Neuron (in vitro differentiated cells): ENCODE data around the gene ATAD3B.
"Not testable (repeated sequence)": the region's sequence is repeated elsewhere in the genome, so short reads cannot be mapped to it uniquely, and the experiment has no call there.

ENCODE experiments used
- H2AFZ ChIP-seq: one replicate; pipeline ENCODE4 v1.6.1; 2013; ENCODE audit warnings: low read depth, mild to moderate bottlenecking, inconsistent platforms, low read length, moderate library complexity
- H3K27me3 ChIP-seq: one replicate; pipeline ENCODE4 v1.6.1; 2013; ENCODE audit warnings: low read length; ENCODE audit not compliant: insufficient read depth
- H3K36me3 ChIP-seq: one replicate; pipeline ENCODE4 v1.6.1; 2013; ENCODE audit warnings: low read length; ENCODE audit not compliant: insufficient read depth
- H3K4me1 ChIP-seq: one replicate; pipeline ENCODE4 v1.6.1; 2013; ENCODE audit warnings: low read length; ENCODE audit not compliant: insufficient read depth
- H3K4me3 ChIP-seq: 2 replicates; pipeline ENCODE4 v1.5.1; 2013; ENCODE audit warnings: mild to moderate bottlenecking, low read length, moderate library complexity
- H3K9me3 ChIP-seq: one replicate; pipeline ENCODE4 v1.6.1; 2013; ENCODE audit warnings: low read length

The ATAD3B gene

DNA sequence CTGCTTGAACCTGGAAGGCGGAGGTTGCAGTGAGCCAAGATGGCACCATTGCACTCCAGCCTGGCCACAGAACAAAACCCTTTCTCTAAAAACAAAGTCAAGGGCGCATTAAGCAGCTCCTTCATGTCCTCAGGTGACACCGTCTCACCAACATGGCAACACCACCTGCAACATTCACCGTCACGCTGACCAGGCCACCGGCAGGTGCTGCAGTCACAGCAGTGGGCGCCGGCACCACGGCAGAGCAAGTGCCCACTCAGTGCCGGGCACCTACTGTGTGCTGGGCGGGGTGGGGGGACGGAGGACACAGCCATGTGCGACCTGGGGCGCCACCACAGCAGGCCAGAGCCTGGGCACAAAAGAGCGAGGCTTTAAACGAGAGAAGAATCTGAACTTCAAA lies 12.1 kb downstream of the ATAD3B start:
- Histone ChIP-seq H2AFZ (no peak overlapping the region), H3K36me3 (peaks cover 52% of the 10 kb centered on the region), H3K4me3 (no peak overlapping the region), H3K4me1 (no peaks in the 10 kb centered on the region), H3K9me3 (no peaks in the 10 kb centered on the region), H3K27me3 (no peaks in the 10 kb centered on the region)

DNA sequence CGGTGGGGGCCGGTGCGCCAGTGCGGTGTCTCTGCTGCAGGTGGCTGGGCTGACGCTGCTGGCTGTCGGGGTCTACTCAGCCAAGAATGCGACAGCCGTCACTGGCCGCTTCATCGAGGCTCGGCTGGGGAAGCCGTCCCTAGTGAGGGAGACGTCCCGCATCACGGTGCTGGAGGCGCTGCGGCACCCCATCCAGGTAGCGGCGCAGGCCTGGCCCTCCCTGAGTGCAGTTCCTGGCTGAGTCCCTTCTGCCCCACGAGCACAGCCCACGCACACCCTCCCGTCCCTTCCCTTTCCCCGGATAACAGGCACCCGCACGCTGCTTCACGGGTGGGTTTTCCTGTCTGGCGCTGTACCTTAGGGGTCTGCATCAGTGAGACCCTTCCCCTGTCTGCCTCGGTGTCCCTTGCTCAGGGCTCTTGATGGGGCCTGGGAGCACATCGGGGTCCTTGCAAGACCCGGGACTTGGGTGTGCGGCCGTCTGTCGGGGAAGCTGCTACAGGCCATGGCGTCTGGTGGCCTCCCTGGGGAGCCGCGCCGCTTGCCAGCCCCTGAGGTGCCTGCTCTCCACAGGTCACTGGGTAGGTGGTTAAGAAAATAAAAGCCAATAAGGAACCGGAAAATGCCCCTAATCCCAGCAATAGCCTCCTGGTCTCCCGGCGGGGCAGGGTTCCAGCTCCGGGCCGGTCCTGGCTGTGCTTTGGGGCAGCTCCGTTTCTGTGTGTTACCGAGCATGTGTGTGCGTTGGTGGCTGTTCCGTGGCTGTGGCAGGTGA lies 13.6 kb downstream of the ATAD3B start:
- peaks cover 48% of the 10 kb centered on the region for H3K36me3 ChIP-seq
- H3K4me3 ChIP-seq, H3K27me3 ChIP-seq, H3K9me3 ChIP-seq, H3K4me1 ChIP-seq, H2AFZ ChIP-seq: not testable (repeated sequence)

GRCh38 chr1:1485755-1486317 lies 14.3 kb downstream of the ATAD3B start:
- H3K27me3 ChIP-seq, H3K4me3 ChIP-seq, H3K9me3 ChIP-seq, H2AFZ ChIP-seq, H3K4me1 ChIP-seq: not testable (repeated sequence)
- peaks cover 54% of the 10 kb centered on the region for H3K36me3 ChIP-seq

- Histone ChIP-seq H2AFZ (no peak overlapping the region), H3K27me3 (no peaks in the 10 kb centered on the region), H3K4me3 (no peak overlapping the region), H3K4me1 (no peaks in the 10 kb centered on the region), H3K9me3 (peaks cover 17% of the 10 kb centered on the region), H3K36me3 (peaks cover 60% of the 10 kb centered on the region)
Observed at GRCh38 chr1:1487701-1488100, 16.1 kb downstream of the ATAD3B start.

DNA sequence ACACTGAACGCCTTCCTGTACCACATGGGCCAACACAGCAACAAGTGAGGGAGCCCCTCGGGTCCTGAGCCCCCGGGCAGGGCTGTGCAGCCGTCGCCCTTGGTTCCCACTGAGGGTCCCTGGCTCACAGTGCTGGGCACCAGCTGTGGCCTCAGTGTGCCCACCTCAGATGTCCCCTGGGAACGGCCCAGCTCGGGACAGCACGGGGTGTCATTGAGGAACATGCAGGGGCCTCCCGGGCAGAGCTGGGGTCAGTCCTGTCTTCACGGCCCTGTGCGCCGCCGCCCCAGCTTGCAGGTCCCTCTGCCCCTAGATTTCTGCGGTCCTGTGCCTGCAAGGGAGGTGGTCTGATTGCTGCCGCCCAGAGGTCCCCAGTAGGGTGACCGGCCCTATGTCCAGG lies 17.7 kb downstream of the ATAD3B start:
- Histone ChIP-seq H2AFZ (no peak overlapping the region), H3K4me1 (no peaks in the 10 kb centered on the region), H3K27me3 (no peaks in the 10 kb centered on the region), H3K4me3 (no peak overlapping the region), H3K9me3 (peaks cover 20% of the 10 kb centered on the region), H3K36me3 (peaks cover 54% of the 10 kb centered on the region)

DNA sequence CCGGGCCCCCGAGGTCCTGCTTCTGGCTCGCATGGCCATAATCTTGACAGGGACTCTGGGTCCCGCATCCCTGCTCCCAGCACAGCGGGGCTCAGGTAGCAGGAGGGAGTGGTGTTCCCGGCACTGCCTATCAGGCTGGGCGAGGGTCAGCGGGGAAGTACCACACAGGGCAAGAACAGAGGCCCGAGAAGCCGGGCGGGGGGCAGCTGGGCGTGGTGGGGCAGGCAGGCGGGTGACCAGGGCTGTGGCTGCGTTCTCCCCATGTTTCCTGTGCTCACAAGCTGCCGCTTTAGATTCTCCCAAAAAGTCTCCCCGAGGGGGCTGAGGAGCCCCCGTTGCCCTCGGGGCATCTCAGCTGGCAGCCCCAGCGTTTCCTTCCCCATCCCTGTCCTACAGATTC lies 18.3 kb downstream of the ATAD3B start:
- Histone ChIP-seq H3K4me1 (no peaks in the 10 kb centered on the region), H3K9me3 (peaks cover 20% of the 10 kb centered on the region), H3K4me3 (no peak overlapping the region), H2AFZ (no peak overlapping the region), H3K36me3 (peaks cover 50% of the 10 kb centered on the region), H3K27me3 (no peaks in the 10 kb centered on the region)

- Histone ChIP-seq H3K9me3 (peaks cover 20% of the 10 kb centered on the region), H3K4me3 (no peak overlapping the region), H3K27me3 (no peaks in the 10 kb centered on the region), H2AFZ (no peak overlapping the region), H3K4me1 (no peaks in the 10 kb centered on the region), H3K36me3 (peaks cover 56% of the 10 kb centered on the region)
Observed at GRCh38 chr1:1490633-1491230, 19.2 kb downstream of the ATAD3B start.

DNA sequence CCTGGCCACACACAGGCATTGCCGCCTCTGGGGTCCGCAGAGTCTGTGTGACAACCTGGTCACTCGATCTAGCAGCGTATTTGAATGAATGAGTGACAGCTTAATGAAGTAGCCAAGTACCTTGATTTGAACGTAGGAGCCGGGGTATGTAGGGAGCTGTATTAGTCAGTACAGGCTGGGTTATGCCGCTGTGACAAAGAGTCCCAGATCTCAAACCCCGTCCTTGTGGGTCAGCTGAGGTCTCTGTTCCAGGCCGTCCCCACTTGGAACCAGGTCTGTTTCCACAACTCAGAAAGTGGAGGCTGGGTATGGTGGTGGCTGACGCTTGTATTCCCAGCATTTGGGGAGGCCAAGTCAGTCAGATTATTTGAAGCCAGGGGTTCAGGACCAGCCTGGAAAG lies 20.0 kb downstream of the ATAD3B start:
- H2AFZ ChIP-seq: no peak overlapping the region
- no peaks in the 10 kb centered on the region for H3K4me1 ChIP-seq
- peaks cover 58% of the 10 kb centered on the region for H3K36me3 ChIP-seq
- H3K4me3 ChIP-seq: no peak overlapping the region
- peaks cover 20% of the 10 kb centered on the region for H3K9me3 ChIP-seq
- no peaks in the 10 kb centered on the region for H3K27me3 ChIP-seq

DNA sequence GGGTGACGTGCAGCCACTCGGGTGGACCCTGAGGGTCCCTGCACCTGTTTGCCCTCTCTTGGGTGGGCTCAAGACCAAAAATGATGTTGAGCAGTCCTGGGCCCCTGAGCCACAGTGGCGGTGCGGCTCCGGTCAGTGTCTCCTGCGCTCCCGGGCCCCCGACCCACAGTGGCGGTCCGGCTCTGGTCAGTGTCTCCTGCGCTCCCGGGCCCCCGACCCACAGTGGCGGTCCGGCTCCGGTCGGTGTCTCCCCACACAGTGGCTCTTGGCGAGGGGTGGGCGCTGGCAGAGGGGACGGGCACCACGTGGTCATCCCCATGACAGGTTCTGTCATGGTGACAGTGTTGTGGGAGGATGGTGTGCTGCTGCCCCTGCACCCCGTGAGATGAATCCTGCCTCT lies 22.7 kb downstream of the ATAD3B start:
- peaks cover 20% of the 10 kb centered on the region for H3K9me3 ChIP-seq
- H3K4me1 ChIP-seq, H3K27me3 ChIP-seq, H3K4me3 ChIP-seq, H2AFZ ChIP-seq: not testable (repeated sequence)
- H3K36me3 ChIP-seq: peaks cover 41% of the 10 kb centered on the region

- peaks cover 16% of the 10 kb centered on the region for H3K9me3 ChIP-seq
- not testable (repeated sequence) for H3K27me3 ChIP-seq, H3K4me3 ChIP-seq, H3K4me1 ChIP-seq, H2AFZ ChIP-seq
- peaks cover 36% of the 10 kb centered on the region for H3K36me3 ChIP-seq
Observed at GRCh38 chr1:1495461-1495975, 24.0 kb downstream of the ATAD3B start.

DNA sequence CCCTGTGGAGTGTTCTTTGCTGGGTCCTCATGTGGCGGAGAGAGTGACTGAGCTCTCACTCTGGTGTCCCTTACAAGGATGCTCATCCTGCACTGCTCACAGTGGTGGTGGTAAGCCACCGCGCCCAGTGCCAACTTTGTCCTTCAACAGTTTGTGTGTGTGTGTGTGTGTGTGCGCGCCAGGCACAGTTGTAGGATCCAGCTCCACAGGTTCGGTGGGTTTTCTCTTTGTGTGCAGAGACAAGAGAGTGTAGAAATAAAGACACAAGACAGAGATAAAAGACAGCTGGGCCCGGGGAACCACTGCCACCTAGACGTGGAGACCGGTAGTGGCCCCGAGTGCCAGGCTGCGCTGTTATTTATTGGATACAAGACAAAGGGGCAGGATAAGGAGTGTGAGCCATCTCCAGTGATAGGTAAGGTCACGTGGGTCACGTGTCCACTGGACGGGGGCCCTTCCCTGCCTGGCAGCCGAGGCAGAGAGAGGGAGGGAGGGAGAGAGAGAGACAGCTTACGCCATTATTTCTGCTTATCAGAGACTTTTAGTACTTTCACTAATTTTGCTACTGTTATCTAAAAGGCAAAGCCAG lies 33.3 kb downstream of the ATAD3B start:
- H3K4me3 ChIP-seq: peak overlapping the region; percentile 31
- not testable (repeated sequence) for H3K4me1 ChIP-seq, H3K36me3 ChIP-seq, H3K27me3 ChIP-seq, H2AFZ ChIP-seq, H3K9me3 ChIP-seq

GRCh38 chr1:1505366-1505798 lies 33.8 kb downstream of the ATAD3B start:
- peak overlapping the region; percentile 31 for H3K4me3 ChIP-seq
- H3K9me3 ChIP-seq: not testable (repeated sequence)

GRCh38 chr1:1505801-1506200 lies 34.2 kb downstream of the ATAD3B start:
- not testable (repeated sequence) for H3K36me3 ChIP-seq, H3K9me3 ChIP-seq, H2AFZ ChIP-seq, H3K4me1 ChIP-seq, H3K27me3 ChIP-seq, H3K4me3 ChIP-seq

More at GRCh38 chr1:1505366-1505798, 33.8 kb downstream of the ATAD3B start:
- not testable (repeated sequence) for H3K27me3 ChIP-seq, H3K36me3 ChIP-seq, H3K4me1 ChIP-seq, H2AFZ ChIP-seq
